LHCN-M2 (cell line): ENCODE results near the gene FAM124B. TPM values are rescaled to one million over a fixed set of nuclear protein-coding genes. Genes with fewer than 3 reads are reported as not detected.

Experiments
- DNase-seq: peaks from one replicate; pipeline ENCODE4 v3.0.0-alpha.2; 2012; ENCODE audit warnings: low read depth
- total RNA-seq: library from RNA; depleted of rRNA; stranded (reverse); fragments of >200 nt; gene quantifications from 2 replicates; pipeline ENCODE4 v1.2.3, GENCODE V29; 2014

FAM124B gene
- total RNA-seq, 1 experiment from 2014 or later: 0.06 TPM

DNA sequence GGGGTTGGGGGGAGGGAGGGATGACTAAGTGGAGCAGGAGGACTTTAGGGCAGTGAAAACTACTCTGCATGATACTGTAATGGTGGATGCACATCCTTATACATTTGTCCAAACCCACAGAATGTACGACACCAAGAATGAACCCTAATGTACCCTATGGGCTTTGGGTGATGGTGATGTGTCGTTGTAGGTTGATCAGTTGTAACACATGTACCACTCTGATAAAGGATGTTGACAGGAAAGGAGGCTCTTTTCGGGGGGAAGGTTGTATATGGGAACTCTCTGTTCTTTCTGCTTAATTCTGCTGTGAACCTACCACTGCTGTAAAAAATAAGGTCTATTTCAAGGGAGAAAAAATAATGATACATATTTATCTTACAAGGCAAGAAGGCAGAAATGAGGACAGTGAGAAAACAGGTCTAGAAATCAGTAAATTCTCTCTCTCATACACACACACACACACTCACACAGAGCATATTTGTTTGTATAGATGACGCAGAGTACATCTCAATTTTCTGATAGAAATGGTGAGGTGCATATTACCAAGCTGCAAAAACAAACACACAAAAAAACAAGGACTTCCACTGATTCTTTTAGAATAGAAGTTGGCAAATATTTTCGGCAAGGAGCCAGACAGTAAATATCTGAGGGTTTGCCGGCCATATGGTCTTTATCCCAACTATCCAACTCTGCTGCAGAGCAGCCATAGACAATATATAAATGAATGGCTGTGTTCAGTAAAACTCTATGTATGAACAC, 20.2 kb downstream of the FAM124B start:
- DNase-seq: no peak

DNA sequence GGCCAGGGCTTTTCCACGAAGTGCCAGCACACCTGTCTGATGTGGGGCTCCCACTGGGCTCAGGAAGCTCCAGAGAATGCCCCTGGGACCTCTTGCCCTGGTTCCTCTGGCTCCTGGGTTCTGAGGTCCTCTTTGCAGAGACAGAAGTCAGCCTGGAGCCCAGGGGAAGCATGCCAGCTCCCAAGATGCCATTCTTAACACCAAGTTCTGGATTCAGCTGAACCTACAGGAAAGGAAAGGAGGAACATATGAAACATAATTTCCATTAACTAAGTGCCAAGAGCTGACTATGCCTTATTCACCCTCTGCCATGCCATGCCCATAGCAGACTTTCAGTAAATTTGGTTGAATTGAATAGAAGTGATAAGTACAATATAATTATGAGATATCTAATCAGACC, 21.9 kb downstream of the FAM124B start:
- no peak for DNase-seq

DNA sequence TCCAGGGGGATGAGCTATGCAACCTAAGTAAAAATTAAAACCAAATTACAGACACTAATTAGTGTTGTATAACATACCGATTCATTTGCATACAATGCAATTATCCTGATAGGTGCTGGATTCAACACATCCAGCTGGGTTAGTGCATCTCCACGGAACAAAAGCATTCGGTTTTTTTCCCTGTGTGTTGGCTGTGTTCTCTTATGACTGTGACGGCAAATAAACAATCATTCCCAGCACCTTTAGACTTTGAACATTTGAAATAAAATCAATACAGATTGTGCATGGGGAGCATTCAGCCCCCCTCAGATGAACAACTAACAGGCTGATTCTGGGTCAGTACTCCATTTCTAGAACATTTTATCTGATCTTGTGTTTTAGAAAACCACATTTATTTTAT, 22.7 kb downstream of the FAM124B start:
- DNase-seq: no peak

DNA sequence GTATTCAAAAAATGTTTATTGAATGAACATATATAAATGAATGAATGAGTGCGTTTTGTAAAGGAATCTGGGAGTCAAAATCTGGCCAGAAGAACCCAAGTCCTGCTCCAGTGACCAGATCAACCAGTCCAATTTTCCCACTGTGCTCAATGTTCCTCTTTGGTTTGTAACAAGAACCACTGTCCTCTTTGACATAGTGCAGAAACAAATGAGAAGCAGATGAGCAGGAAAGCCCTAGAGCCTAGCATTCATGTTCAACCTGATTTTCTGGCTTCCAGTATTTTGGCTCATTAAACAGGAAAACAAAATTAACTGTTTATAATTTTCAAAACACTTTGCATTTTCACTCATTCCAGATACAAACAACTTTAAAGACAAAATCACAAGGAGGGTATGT, 23.2 kb downstream of the FAM124B start:
- no peak for DNase-seq

DNA sequence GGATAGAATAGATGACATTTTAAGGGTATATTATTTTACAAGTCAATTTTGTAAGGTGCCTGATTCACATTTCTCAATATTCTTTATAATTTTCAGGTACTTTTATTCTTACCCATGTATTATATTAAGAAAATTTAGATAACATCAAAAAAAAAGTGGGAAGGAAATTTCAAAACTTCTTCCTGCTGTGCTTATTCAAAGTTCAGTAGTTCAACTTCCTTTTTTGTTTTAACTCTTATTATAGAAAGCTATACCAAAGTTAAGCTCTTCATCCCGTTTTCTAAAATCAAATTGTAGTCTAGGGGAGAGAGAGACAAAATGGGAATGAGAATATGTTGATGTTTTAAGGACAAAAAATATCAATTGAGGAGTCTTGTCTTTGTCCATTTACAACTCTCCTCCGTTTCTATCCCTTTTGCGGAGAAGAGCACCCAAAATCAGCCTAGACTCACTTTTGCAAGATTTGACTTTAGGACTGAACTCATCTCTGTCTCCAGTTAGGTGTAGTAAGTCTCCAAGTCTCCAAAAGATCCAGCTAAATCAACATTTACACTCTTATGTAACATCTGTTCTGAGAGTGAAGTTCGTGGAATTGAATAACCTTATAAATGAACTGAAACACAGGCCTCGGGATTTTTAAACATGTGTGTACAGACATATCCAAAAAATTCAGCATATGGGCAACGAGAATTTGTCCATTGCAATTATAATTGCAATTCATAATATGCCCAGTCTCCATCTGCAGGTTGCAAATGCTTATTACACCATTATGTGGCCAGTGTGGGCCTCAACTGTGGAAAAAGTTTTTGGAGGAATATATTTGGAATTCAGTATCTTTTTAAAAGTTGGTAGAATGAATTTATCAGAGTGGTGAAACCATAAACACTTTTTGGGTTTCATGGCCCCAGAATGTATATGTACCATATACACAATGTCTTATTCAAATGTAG, 23.9 kb downstream of the FAM124B start:
- DNase-seq: no peak

DNA sequence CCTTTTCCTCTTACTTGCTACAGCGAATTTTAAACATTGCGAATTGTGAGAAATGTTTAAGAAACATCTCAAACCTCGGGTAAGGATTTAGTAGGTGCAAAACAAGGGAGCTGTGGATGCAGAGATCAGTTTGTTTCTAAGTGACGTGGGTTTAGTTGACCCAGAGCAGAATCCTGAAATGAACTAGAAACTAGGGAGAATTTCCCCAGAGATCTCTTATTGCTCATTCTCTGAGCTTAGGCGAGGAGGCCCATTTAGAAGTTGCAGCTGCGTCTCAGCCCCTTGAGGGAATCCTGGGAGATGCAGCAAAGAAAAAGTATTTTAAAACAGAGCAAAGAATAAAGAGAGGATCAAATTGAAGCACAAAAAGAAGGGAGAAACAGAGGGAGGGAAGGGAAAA, 29.3 kb downstream of the FAM124B start:
- no peak for DNase-seq

DNA sequence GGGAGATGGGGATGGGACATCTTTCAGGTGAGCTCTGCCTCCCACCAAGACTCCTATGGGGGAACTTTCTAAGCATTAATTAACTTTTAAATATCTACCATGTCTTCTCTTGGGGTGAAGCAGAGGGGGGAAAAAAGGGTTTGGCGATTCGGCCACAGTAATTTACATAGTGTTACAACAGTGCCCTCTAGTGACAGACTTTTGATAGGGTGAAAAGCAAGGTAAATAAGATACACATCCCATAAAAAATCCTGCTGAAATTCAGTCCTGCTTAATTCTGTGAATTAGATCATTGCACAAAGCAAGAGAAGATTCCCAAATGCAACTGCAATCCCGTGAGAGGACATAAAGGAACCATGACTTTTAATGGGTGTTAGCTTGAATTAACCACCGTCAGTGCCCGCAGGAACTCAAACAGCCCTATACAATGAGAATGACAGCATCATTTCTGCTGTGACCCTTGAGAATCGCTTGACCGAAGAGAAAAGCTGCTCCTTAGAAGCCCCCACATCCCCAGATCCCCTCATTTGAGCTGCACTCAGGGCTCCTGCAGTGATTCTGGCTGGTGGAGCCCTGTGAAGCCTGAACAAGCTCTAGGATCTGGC, 32.8 kb downstream of the FAM124B start:
- peak; percentile 48 for DNase-seq

DNA sequence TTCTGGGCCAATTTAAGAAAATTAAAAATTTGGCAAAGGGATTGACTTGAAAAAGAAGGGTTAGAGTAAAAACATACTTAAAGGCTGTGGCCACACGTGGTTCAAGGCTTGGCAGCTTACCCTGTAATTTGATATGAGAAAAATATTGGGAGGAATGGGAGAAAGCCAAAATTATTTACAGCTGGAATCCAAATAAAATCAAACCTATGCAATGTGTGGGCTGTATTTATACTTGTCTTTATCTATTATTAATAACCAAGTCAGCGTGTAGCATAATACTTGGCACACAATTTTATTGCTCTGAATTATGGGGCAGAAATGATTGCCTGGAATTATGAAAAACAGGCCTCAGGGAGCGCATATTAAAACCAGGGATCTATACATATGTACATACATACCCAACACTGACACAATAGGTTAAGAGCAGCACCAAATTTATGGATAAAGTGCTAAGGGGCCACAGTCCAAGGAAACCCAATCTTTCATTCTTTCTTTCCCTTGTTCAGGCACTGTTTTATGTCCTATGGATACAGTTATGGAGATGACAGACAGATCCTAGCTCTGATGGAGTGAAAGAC, 35.6 kb downstream of the FAM124B start:
- DNase-seq: no peak

DNA sequence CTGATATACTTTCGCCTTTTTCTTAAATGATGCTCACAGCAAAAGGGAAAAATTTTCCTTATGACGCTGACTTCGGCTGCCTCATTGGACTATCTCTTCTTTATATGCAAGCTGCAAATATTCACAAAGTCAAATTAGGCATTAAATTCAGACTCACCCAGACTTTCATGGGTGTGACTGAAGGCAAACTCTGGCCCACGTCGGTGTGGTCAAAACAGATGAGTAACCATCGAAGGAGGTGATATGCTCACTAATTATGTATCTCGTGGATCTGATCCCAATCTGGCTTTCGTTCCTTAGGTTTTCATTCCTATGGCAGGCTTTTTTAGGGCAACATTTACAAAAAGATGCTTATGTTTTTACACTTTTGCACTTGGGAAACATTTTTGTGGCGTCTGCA, 36.6 kb downstream of the FAM124B start:
- no peak for DNase-seq

DNA sequence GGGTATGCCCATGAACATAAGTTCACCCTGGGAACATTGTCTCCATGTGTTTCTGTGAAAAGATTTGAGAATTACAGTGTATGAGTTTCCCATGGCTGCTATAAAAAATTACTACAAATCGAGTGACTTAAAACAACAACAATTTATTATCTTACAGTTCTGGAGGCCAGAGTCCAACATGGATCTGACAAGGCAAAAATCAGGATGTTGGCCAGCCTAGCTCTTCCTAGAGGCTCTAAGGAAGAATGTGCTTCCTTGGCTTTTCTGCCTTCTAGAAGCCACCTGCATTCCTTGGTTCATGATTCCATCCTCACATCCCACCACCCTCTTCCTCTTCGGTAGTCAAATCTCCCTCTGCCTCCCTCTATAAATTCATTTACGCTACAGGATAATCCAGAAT, 38.6 kb downstream of the FAM124B start:
- DNase-seq: no peak

DNA sequence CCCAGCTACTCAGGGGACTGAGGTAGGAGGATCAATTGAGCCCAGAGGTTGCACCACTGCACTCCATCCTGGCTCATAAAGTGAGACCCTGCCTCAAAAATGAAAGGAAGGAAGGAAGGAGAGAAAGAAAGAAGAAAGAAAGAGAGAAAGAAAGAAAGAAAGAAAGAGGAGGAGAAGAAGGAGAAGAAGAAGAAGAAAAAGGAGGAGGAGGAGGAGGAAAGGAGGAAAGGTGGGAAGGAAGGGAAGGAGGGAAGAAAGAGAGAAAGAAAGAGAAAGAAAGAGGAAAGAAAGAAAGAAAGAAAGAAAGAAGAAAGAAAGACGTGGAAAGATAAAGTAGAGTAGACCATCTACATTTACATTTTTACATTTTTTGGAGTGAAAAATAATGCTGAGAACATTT, 39.8 kb downstream of the FAM124B start:
- DNase-seq: no peak

DNA sequence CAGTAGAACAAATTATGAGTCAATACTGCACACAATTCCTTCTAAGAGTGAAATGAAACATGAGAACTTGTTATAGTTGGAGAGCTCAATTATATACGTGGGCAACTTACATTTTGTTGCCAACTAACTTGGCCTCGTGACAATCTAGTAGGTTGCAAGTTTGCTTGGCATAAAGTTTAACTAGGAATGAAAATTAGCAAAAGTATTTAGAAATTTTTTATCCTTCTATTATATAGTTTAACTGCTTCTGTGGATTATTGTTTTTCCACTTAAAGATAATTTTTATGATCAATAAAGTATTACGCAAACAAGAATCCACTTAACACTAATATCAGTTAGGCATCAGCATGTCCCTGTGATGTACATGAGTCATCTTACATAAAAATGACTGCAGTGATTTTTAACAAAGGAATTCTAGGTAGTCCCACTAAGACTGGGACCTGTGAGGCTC, 41.1 kb downstream of the FAM124B start:
- no peak for DNase-seq

DNA sequence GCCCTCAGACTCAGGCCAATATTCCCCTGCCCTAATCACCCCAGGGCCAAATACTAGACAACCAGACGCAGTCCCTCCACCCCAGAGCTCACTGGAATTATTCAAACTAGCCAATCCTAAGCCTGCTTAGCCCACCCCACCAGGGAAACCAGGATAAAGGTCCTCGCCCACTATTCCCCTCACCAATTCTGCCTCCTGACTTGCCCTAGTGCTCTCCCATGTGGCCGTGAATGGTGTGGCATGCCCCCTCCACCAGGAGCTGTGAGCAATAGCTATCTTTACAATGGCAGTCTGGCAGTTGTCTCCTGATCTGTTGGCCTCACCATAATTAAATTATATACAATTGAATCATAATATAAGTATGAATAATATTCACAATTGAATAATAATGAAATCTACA, 42.3 kb downstream of the FAM124B start:
- DNase-seq: peak; percentile 14

DNA sequence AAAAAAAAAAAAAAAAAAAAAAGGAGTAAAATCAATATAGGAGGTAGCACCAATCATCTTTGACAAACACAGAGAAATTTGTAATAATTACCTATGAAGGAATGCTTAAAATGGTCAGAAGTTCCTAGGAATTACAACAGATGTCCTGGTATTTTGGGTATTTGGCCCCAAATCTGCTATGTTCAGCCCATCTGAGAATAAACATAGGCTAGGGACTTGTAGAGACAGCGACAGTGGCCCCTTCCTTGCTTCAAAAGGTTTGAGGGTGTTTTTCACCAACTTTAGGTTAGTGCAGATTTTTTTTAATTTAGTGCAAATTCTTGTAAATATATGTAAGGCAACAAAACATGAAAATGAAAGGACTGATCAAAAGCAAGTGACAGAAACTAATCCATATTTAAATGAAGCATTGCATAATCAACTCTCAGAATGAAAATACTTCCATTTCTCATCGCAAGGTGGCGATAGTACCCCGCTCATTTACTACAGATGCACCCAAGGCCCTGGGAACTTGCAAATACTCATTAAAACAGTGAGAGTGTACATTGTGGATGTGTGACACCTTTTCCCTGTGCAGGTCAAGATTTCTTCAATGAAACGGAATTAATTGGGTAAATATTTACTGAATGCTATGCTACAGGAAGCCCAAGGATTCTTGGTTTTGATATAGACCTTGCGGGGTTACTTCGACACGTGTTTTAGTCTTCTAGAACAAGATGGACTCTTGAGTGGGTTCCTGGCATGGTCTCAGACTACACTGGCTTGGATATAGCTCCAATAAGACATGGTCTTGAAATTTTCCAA, 44.6 kb downstream of the FAM124B start:
- peak; percentile 52 for DNase-seq

DNA sequence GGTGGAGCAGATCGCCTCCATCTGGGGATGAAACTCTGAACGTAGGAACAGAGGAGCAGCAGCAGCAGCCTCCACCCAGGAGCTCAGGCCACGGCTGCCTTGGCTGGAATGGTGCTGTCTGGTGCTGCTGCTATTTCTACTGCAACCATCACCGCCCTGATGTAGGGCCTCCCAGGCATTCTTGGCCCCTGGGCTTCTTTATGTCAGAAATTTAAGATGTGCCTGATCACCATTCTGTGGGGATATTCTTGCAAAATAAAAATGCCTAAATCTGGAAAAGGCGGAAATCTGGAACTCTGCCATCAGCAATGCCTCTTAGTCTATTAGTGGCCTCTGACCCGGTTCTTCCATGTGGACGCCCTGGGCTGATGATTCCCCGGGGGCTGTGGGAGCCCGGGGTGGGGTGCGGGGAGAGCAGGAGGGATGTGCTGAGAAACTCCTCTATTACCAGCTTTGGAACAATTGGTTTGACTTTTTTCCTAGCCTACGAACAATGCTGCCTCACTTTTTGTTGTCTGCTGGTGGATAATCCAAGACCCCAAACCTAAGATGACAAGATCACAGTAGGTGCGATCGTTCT, 47.2 kb downstream of the FAM124B start:
- no peak for DNase-seq

DNA sequence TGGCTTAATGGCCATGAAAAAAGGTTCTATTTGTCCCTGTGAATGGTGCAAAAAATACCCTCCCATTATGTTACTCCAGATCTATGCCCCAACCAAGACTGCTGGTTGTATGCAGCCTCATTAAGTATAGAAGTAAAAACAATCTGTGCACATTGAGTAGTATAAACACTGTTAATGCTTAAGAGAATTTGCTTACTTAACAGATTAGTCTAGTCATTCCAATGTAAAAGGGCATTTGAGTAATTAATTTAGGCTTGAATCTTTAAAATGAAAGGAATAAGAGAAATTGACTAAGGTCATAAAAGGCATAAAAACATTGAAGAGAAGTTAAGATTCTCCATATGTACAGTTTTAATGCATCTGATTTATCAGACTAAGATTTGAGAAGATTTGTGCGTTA, 51.2 kb downstream of the FAM124B start:
- no peak for DNase-seq

DNA sequence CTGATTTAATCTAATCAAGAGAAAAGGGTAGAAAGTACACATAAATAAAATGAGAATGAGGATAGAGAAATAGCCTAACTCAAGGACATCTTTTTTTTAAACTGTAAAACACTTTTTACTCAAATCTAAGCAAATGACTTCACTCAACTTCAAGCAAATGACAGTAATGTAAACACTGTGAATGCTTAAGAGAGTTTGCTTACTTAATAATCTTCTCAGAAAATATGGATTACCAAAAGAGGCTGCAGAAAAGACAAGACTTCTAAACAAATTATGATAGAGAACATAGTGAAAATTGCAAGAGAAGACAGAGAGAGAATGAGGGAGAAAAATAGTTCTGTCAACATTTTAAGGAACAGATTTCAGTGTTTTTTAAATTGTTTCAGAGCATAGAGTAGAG, 52.5 kb downstream of the FAM124B start:
- no peak for DNase-seq

DNA sequence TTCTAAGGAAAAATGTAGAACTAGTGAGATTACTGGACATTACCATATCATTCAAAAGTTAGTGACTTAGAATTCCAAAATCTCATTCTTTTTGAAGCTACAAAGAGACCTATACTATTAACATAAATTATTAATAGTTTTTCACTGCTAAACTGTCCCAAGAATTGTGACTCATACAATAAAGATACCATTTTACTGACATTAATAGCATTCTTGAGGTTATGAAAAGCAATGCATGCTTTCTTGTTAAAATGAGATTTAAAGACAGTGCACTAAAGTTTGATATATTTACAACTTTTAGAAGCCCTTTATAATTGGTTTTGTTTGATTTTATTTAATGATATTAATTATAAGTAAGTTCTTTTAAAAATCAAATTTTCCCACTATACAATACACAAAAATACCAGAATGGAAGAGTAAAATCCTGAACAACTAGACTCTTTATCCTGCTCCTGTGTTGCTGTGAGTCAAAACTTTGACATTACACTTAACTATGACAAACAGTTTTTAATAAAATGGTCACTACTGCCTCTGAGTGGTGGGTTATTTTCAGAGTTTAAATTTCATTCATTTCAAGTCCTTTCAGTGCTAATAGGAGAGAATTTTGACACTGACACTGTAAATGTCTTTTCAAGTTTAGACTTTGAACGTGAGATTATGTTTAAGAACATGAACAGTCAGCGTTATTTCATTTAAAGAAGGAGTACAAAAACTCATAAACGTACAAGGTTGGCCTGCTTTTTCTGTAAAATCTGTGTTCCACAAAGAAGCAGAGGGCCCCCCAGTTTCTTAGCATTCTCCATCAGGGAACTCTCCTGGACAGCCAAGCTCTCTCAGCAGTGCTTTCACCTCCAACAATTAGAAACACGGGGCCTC, 54.5 kb downstream of the FAM124B start:
- DNase-seq: peak; percentile 8

DNA sequence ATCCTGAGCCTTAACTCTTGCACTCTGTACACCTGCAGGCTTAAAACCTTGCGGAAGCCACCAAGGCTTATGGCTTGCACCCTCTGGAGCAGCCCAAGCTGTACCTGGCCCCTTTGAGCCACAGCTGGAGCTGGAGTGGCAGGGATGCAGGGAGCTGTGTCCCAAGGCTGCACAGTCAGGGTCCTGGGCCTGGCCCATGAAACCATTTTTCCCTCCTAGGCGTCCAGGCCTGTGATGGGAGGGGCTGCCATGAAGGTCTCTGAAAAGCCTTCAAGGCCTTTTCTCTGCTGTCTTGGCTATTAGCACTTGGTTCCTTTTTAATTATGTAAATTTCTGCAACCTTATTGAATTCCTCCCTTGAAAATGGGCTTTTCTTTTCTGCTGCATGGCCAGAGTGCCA, 56.4 kb downstream of the FAM124B start:
- no peak for DNase-seq

DNA sequence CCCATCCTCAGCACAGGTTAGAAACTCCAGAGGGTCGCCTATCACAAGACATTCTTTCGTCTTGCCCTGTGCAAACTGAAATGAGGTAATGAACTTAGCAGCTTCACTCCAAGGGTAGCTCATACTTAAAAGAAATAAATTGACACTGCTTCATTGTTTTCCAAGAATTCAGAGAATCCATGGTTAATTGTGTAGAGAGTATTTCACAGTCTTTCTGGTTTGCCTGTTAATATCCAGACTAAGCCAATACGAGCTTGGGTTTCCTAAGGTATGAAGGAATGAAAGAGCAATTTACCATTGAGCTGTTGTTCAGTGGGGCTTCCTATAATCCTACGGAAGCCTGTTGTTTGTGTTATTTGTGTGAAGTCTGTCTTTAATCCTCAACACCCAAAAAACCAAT, 58.7 kb downstream of the FAM124B start:
- DNase-seq: no peak
